GM23338 (cell line): ENCODE measurements around the gene MOCS2. TPM values are rescaled to one million over a fixed set of nuclear protein-coding genes. Genes with fewer than 3 reads are reported as not detected.

Experiments used
- ATAC-seq: fragments of 200-7000 bp; cut with Tn5 transposase; 3 replicates; pipeline ENCODE4 v1.9.1; 2020
- DNase-seq: peaks from one replicate; pipeline ENCODE4 v3.0.0-alpha.2; 2015; ENCODE audit warnings: low spot score
- H2AFZ ChIP-seq: fragments of 200-600 bp; sonication (generic); 2 replicates; pipeline ENCODE4 v1.8.0; 2016; ENCODE audit warnings: antibody characterized with exemption, mild to moderate bottlenecking, moderate library complexity
- H3F3A ChIP-seq: fragments of 200-600 bp; sonication (generic); replicated peaks from 2 replicates; pipeline ENCODE4 v1.8.0; 2017; ENCODE audit warnings: antibody characterized with exemption, mixed run types, low read depth
- H3K27ac ChIP-seq: fragments of 200-600 bp; sonication (generic); 2 replicates; pipeline ENCODE4 v1.6.1; 2016; ENCODE audit warnings: low read depth
- H3K27me3 ChIP-seq: fragments of 200-600 bp; sonication (generic); 2 replicates; pipeline ENCODE4 v1.8.0; 2016; ENCODE audit warnings: mild to moderate bottlenecking, mixed run types, moderate library complexity; ENCODE audit not compliant: insufficient read depth
- H3K36me3 ChIP-seq: fragments of 200-600 bp; sonication (generic); 2 replicates; pipeline ENCODE4 v1.8.0; 2016; ENCODE audit warnings: mild to moderate bottlenecking; ENCODE audit not compliant: insufficient read depth
- H3K4me1 ChIP-seq: fragments of 200-600 bp; sonication (generic); 2 replicates; pipeline ENCODE4 v1.8.0; 2016; ENCODE audit warnings: mild to moderate bottlenecking, moderate library complexity; ENCODE audit not compliant: insufficient read depth
- H3K4me2 ChIP-seq: fragments of 200-600 bp; sonication (generic); 2 replicates; pipeline ENCODE4 v1.7.1; 2017; ENCODE audit warnings: mixed run types
- H3K4me3 ChIP-seq: fragments of 200-600 bp; sonication (generic); 2 replicates; pipeline ENCODE4 v1.6.1; 2016; ENCODE audit warnings: mixed run types
- H3K79me2 ChIP-seq: fragments of 200-600 bp; sonication (generic); replicated peaks from 2 replicates; pipeline ENCODE4 v1.8.0; 2017; ENCODE audit warnings: mild to moderate bottlenecking; ENCODE audit not compliant: insufficient read depth
- H3K9me2 ChIP-seq: fragments of 200-600 bp; sonication (generic); 2 replicates; pipeline ENCODE4 v1.8.0; 2017; ENCODE audit not compliant: insufficient read depth
- H4K20me1 ChIP-seq: fragments of 200-600 bp; sonication (generic); replicated peaks from 2 replicates; pipeline ENCODE4 v1.8.0; 2017; ENCODE audit warnings: mild to moderate bottlenecking; ENCODE audit not compliant: insufficient read depth
- H3K27ac Mint-ChIP-seq: 2 replicates; pipeline ENCODE4 v1.8.0; 2020; ENCODE audit warnings: inconsistent platforms, mild to moderate bottlenecking, moderate library complexity, mixed read lengths
- H3K27me3 Mint-ChIP-seq: 3 replicates; pipeline ENCODE4 v1.8.0; 2022; ENCODE audit warnings: low read depth, mild to moderate bottlenecking, moderate library complexity, mixed read lengths, inconsistent platforms; ENCODE audit not compliant: insufficient read depth, poor library complexity
- H3K36me3 Mint-ChIP-seq: 3 replicates; pipeline ENCODE4 v1.8.0; 2021; ENCODE audit warnings: low read depth, mild to moderate bottlenecking, inconsistent platforms, moderate library complexity, mixed read lengths
- H3K4me1 Mint-ChIP-seq: 3 replicates; pipeline ENCODE4 v1.8.0; 2020; ENCODE audit warnings: mild to moderate bottlenecking, inconsistent platforms, mixed read lengths
- H3K4me3 Mint-ChIP-seq: 3 replicates; pipeline ENCODE4 v1.8.0; 2021; ENCODE audit warnings: moderate library complexity, mild to moderate bottlenecking, inconsistent platforms, mixed read lengths
- H3K9me3 Mint-ChIP-seq: 3 replicates; pipeline ENCODE4 v1.8.0; 2020; ENCODE audit warnings: moderate library complexity, mild to moderate bottlenecking, inconsistent platforms, mixed read lengths
- CREB1 ChIP-seq: fragments of 250-450 bp; sonication (Bioruptor Pico); IDR thresholded peaks from 2 replicates; pipeline ENCODE4 v1.5.0; 2020; ENCODE audit warnings: low read depth, mild to moderate bottlenecking, moderate library complexity
- CTCF ChIP-seq, 2 experiments: fragments of 200-600 bp in 1 of 2; sonication (generic) in 1 of 2; conservative IDR thresholded peaks; 2 replicates each; pipeline versions ENCODE4 v1.5.1 to v1.6.1; 2016 to 2017; ENCODE audit warnings: antibody characterized with exemption in 2 of 2, low read depth in 2 of 2, mild to moderate bottlenecking in 2 of 2, moderate library complexity in 1 of 2
- ETS1 ChIP-seq: IDR thresholded peaks from 2 replicates; pipeline ENCODE4 v1.6.1; 2016; ENCODE audit warnings: antibody characterized with exemption
- EZH2 ChIP-seq: fragments of 200-600 bp; sonication (generic); IDR thresholded peaks from one replicate; pipeline ENCODE4 v1.8.0; 2017; ENCODE audit warnings: antibody characterized with exemption, mild to moderate bottlenecking, low read depth; ENCODE audit not compliant: unreplicated experiment
- EZH2phosphoT487 ChIP-seq: fragments of 200-600 bp; sonication (generic); IDR thresholded peaks from one replicate; pipeline ENCODE4 v1.8.1; 2018; ENCODE audit warnings: antibody characterized with exemption; ENCODE audit not compliant: unreplicated experiment
- JUNB ChIP-seq: IDR thresholded peaks from one replicate; pipeline ENCODE4 v1.6.1; 2016; ENCODE audit warnings: antibody characterized with exemption; ENCODE audit not compliant: unreplicated experiment
- NANOG ChIP-seq: IDR thresholded peaks from 2 replicates; pipeline ENCODE4 v1.6.1; 2016; ENCODE audit warnings: antibody characterized with exemption, borderline replicate concordance
- POLR2AphosphoS5 ChIP-seq: IDR thresholded peaks from 2 replicates; pipeline ENCODE4 v1.6.1; 2016; ENCODE audit warnings: antibody characterized with exemption, low read depth
- REST ChIP-seq: IDR thresholded peaks from one replicate; pipeline ENCODE4 v1.6.1; 2018; ENCODE audit warnings: antibody characterized with exemption; ENCODE audit not compliant: unreplicated experiment
- STAT1 ChIP-seq: IDR thresholded peaks from one replicate; pipeline ENCODE4 v1.6.1; 2016; ENCODE audit warnings: antibody characterized with exemption; ENCODE audit not compliant: unreplicated experiment
- ZNF114 ChIP-seq: fragments of 250-450 bp; sonication (Bioruptor Pico); IDR thresholded peaks from 2 replicates; pipeline ENCODE4 v1.5.0; 2020; ENCODE audit warnings: mild to moderate bottlenecking, moderate library complexity
- ZNF331 ChIP-seq: fragments of 250-450 bp; sonication (Bioruptor Pico); IDR thresholded peaks from 2 replicates; pipeline ENCODE4 v1.5.0; 2020; ENCODE audit warnings: low read depth, mild to moderate bottlenecking, moderate library complexity
- ZNF462 ChIP-seq: fragments of 250-450 bp; sonication (Bioruptor Pico); IDR thresholded peaks from 2 replicates; pipeline ENCODE4 v1.5.0; 2020; ENCODE audit warnings: mild to moderate bottlenecking, moderate library complexity
- polyA plus RNA-seq: library from polyadenylated mRNA; unstranded; fragments of >200 nt; fragmentation: Nextera tagmentation; extraction: Ambion mirVana; gene quantifications from 2 replicates; pipeline ENCODE4 v1.2.1, GENCODE V29; 2016
- total RNA-seq: library from RNA; depleted of rRNA; stranded (reverse); fragments of >200 nt; shearing (Covaris generic); gene quantifications from 2 replicates; pipeline ENCODE4 v1.2.3, GENCODE V29; 2014

MOCS2 gene
- total and polyA plus RNA-seq, 2 experiments from 2014 or later, result 18.3 to 41.8 TPM

GRCh38 chr5:53133020-53133419, 23.5 kb upstream of the MOCS2 start:
- Mint-ChIP-seq H3K9me3 (no peaks in the 10 kb centered on the region), H3K4me3 (no peak overlapping the region), H3K27me3 (no peaks in the 10 kb centered on the region), H3K4me1 (no peaks in the 10 kb centered on the region; the same call in 2 of the 3 replicates), H3K36me3 (no peaks in the 10 kb centered on the region; the same call in 2 of the 3 replicates), H3K27ac (no peak overlapping the region)
- Histone ChIP-seq H3K4me3 (no peak overlapping the region), H3K27me3 (no peaks in the 10 kb centered on the region), H3K4me2 (no peak overlapping the region), H3K36me3 (no peaks in the 10 kb centered on the region), H2AFZ (no peak overlapping the region), H3K9me2 (0 out of 2 replicates have a peak, but pooled peaks cover 6% of the 10 kb centered on the region), H3K27ac (no peak overlapping the region), H4K20me1 (no peaks in the 10 kb centered on the region; the same call in 1 of the 2 replicates), H3K79me2 (no peaks in the 10 kb centered on the region), H3K4me1 (no peaks in the 10 kb centered on the region), H3F3A (no peaks in the 10 kb centered on the region)
- TF ChIP-seq POLR2AphosphoS5 (no peak), EZH2 (no peak), ZNF331 (no peak), CREB1 (CRISPR knock-in tag) (no peak), ZNF462 (CRISPR knock-in tag) (no peak), EZH2phosphoT487 (no peak), ZNF114 (CRISPR knock-in tag) (no peak), REST (no peak), NANOG (no peak), ETS1 (no peak), STAT1 (no peak), JUNB (no peak), CTCF (conservative IDR thresholded peaks at IDR 0.05; ENCODE audit: low read depth in 2 of 2) (no peak)
- no peak for DNase-seq
- no peak for ATAC-seq
